Suppressor macrophage (primary cell): Measurements from ENCODE around the gene ATAD3A.
"Not testable (repeated sequence)": the region's sequence is repeated elsewhere in the genome, so short reads cannot be mapped to it uniquely, and the experiment has no call there.

ENCODE experiments used
- DNase-seq, 4 experiments: peaks; one replicate each; pipeline ENCODE4 v3.0.0-alpha.2; 2020 to 2022

ATAD3A gene

GRCh38 chr1:1523651-1524050 lies 11.7 kb downstream of the ATAD3A start:
- not testable (repeated sequence) for DNase-seq

- DNase-seq = not testable (repeated sequence)
Observed at GRCh38 chr1:1524750-1525383, 12.9 kb downstream of the ATAD3A start.

- DNase-seq = not testable (repeated sequence)
Observed at GRCh38 chr1:1526476-1526875, 14.5 kb downstream of the ATAD3A start.

- DNase-seq = no peak
Observed at GRCh38 chr1:1527092-1527816, 15.3 kb downstream of the ATAD3A start.

- DNase-seq = no peak
Observed at GRCh38 chr1:1528301-1529267, 16.6 kb downstream of the ATAD3A start.

GRCh38 chr1:1529321-1529720 lies 17.4 kb downstream of the ATAD3A start:
- DNase-seq = no peak

- no peak for DNase-seq
Observed at GRCh38 chr1:1529936-1530335, 18.0 kb downstream of the ATAD3A start.

DNA sequence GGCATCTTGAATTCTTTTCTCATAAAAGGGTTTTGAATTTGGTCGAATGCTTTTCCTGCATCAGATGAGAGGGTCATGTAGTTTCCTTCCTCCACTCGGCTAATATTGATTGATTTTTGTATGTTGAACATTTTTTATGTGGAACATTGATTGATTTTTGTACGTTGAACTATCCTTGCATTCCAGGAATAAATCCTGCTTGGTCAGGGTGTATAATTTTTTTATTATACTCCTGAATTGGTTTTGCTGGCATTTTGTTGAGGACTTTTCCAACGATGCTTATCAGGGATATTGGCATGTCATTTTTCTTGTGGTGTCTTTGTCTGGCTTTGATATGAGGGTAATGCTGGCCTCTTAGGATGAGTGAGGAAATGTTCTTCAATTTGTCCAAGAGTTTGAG lies 20.0 kb downstream of the ATAD3A start:
- DNase-seq = no peak

- not testable (repeated sequence) for DNase-seq
Observed at GRCh38 chr1:1533176-1533893, 21.4 kb downstream of the ATAD3A start.

- DNase-seq = not testable (repeated sequence)
Observed at GRCh38 chr1:1533894-1534291, 21.9 kb downstream of the ATAD3A start.

DNA sequence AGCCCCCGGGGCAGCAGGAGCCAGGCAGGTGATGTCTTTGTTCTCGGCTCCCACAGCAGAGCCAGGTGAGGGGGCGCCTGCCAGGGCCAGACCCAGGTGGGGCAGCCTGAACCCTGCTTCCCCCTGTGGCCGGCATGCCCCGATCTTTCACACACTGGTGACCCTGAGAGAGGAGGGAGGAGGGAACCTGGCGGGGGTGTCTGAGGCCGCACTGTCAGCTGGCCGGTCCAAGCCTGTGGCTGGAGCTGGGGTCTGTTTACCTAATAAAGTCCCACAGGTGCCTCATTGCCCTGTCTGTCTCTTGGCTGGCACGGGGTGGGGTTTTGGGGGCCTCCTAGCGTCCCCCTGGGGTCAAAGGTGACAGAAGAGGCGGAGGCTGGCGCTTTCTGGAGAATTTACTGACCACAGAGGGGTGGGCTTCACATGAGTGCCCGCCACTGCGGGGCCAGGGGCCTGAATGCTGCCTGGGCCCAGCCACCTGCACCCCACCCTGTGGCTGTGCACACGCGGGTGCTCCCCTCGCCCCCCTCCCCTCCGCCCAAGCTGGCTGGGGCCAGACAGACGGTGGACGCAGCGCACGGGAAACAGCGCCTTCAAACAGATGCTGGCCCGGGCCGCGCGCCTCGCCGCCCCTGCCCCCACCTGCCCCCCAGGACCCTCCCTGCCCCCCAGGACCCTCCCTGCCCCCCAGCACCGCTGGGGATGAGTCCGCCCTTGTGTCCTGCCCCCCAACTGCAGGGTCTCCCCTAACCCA lies 22.6 kb downstream of the ATAD3A start:
- DNase-seq = no peak

GRCh38 chr1:1535201-1536018 lies 23.4 kb downstream of the ATAD3A start:
- DNase-seq = no peak

GRCh38 chr1:1536019-1536937 lies 24.3 kb downstream of the ATAD3A start:
- DNase-seq = no peak

DNA sequence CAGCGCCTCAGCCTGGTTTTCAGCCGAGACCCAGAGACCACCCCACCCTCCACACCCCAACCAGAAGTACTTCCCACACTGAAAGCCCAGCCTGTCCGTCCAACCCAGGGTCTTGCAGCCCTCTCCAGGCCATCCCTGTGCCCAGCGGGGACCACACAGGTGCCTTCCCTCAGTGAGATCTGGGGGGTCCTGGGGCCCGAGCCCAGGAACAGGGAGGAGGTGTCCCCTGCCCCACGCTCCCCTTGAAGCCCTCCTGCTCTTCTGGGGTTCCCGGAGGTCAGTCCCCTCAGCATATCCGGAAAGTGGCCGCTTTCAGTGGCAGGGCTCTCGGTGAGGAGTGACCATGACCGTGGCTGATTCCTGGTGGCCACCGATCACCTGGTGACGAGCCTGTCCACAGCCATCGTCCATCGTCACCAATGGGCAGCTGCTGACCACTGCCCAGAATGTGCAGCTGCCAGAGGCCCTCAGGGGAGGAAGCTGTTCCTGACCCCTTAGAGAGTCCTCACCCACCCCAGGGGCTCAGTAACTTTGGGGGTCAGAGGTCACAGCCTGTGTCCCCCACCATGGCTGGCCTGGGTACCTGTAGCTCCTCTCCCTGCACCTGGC lies 25.1 kb downstream of the ATAD3A start:
- no peak for DNase-seq

- DNase-seq = no peak
Observed at GRCh38 chr1:1537626-1538250, 25.8 kb downstream of the ATAD3A start.

DNA sequence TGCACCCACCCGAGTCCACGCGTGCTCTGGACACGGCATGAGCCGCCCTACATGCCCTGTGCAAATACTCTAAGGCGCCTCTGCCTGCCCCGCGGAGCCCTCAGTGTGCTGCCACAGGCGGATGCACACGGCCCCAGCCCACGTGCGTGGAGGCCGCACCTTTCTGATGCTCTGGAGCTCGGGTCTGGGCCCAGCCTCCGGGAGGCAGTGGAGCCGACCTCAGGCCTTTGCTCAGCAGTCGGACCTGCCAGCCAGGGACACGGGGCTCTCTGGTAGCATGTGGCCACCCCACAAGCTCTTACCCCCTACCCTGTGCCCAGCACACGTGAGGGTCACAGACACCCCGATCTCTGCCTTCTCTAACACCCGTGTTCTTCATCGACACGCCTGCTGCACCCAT lies 26.4 kb downstream of the ATAD3A start:
- DNase-seq = no peak

DNA sequence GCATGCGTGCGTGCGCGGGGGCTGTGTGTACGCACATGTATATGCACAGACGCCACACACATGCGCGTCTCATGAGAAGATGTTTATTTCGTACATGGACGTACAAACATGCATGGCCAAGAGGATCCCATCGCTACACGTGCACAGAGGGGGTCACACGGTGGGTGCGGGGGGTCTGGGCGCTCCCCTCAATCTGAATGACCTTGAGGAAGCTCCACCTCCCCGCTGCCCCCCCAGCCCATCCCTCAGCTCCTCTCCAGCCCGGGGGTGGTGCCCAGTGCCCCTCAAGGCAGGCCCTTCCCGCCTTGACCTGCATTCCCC lies 27.0 kb downstream of the ATAD3A start:
- DNase-seq = no peak

DNA sequence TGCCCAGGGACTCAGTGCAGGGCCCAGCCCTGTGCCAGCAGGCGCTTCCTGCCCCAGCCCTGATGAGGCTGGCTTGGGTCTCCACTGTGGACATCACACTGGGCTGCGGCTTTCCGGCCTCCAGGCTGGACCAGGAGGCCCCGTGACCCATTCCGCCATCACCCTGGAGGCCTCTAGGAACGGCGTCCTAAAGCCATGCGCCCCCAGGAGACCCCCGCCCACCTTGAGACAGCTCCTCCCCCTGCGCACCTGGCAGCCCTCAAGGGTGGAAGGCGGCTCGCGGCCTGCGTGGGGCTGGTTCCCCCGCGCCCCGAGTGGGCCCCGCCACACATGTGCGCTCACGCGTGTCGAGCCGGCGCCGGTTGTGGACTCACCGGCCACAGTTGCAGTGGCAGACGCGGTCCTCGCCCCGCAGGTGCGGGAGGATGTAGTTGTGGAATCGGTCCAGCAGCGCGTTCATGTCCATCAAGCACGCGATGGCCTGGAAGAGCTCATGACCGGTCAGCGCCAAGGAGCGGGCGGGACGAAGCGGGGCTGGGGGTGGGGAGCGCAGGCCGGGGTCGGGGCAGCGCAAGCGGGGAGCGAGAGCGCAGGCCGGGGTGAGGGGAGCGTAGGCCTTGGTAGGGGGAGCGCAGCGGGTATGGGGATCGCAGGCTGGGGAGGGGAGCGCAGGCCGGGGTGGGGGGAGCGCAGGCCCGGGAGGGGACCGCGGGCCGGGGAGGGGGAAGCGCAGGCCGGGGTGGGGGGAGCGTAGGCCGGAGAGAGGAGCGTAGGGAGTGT lies 27.5 kb downstream of the ATAD3A start:
- DNase-seq = no peak
